Measurements from ENCODE around the gene SH3GL1.

The SH3GL1 gene

GRCh38 chr19:4400135-4400936 lies at the start of gene SH3GL1:
TSS of gene SH3GL1 (minus strand) at chr19:4400547. CDS start at chr19:4400368, 179 bp downstream.
- DNase-seq = peak; percentile 90

- no peak for DNase-seq
These were observed 49.3 kb upstream of the SH3GL1 start for GRCh38 chr19:4449639-4450028.

GRCh38 chr19:4449022-4449638 lies 48.8 kb upstream of the SH3GL1 start:
- no peak for DNase-seq

GRCh38 chr19:4448147-4448985 lies 48.0 kb upstream of the SH3GL1 start:
- no peak for DNase-seq

- DNase-seq = no peak
These were observed 47.2 kb upstream of the SH3GL1 start for GRCh38 chr19:4447327-4448146.

- DNase-seq = no peak
These were observed 46.4 kb upstream of the SH3GL1 start for GRCh38 chr19:4446704-4447200.

- DNase-seq = no peak
These were observed 45.8 kb upstream of the SH3GL1 start for GRCh38 chr19:4445963-4446703.

- DNase-seq = no peak
These were observed 44.7 kb upstream of the SH3GL1 start for GRCh38 chr19:4444765-4445741.

GRCh38 chr19:4443966-4444764 lies 43.8 kb upstream of the SH3GL1 start:
- DNase-seq = no peak

GRCh38 chr19:4443188-4443587 lies 42.8 kb upstream of the SH3GL1 start:
- no peak for DNase-seq

- DNase-seq = no peak
These were observed 42.4 kb upstream of the SH3GL1 start for GRCh38 chr19:4442819-4443146.

GRCh38 chr19:4441994-4442818 lies 41.9 kb upstream of the SH3GL1 start:
- no peak for DNase-seq

- DNase-seq = no peak
These were observed 38.9 kb upstream of the SH3GL1 start for GRCh38 chr19:4439243-4439642.

- DNase-seq = no peak
These were observed 36.8 kb upstream of the SH3GL1 start for GRCh38 chr19:4437103-4437502.

GRCh38 chr19:4436231-4436630 lies 35.9 kb upstream of the SH3GL1 start:
- DNase-seq = no peak

GRCh38 chr19:4434391-4434790 lies 34.0 kb upstream of the SH3GL1 start:
- DNase-seq = no peak

- DNase-seq = no peak
These were observed 32.7 kb upstream of the SH3GL1 start for GRCh38 chr19:4432918-4433506.
